Left ventricle myocardium inferior (tissue), 1 donor: ENCODE measurements around the gene NMT1. TPM values are rescaled to one million over a fixed set of nuclear protein-coding genes. Genes with fewer than 3 reads are reported as not detected.
"Not testable (repeated sequence)": the region's sequence is repeated elsewhere in the genome, so short reads cannot be mapped to it uniquely, and the experiment has no call there.

Experiments used
- DNase-seq: peaks from one replicate; pipeline ENCODE4 v3.0.0-alpha.2; 2020
- H3K27ac ChIP-seq: fragments of 200-600 bp; replicated peaks from 2 replicates; pipeline ENCODE4 v1.8.0; 2021
- H3K27me3 ChIP-seq: fragments of 200-600 bp; 2 replicates; pipeline ENCODE4 v1.8.0; 2021; ENCODE audit warnings: low read depth
- H3K36me3 ChIP-seq: fragments of 200-600 bp; 2 replicates; pipeline ENCODE4 v1.8.0; 2021
- H3K4me1 ChIP-seq: fragments of 200-600 bp; 2 replicates; pipeline ENCODE4 v1.8.0; 2021
- H3K4me3 ChIP-seq: fragments of 200-600 bp; 2 replicates; pipeline ENCODE4 v1.8.0; 2021; ENCODE audit warnings: mild to moderate bottlenecking, moderate library complexity
- H3K9me3 ChIP-seq: fragments of 200-600 bp; replicated peaks from 2 replicates; pipeline ENCODE4 v1.8.0; 2021
- CTCF ChIP-seq: fragments of 200-600 bp; IDR thresholded peaks from 2 replicates; pipeline ENCODE4 v1.8.0; 2021; ENCODE audit warnings: antibody characterized with exemption, mild to moderate bottlenecking, borderline replicate concordance
- intact Hi-C: fragments of 100-400 bp; cut with micrococcal nuclease; formaldehyde crosslinking; loops from one replicate; pipeline ENCODE4 v1.11.0; 2022
- total RNA-seq: library from RNA; stranded (reverse); fragmentation: NEBNext Ultra II Directional; extraction: Animal tissue kit (Norgen Biotek cat#: 25700); gene quantifications from one replicate; pipeline ENCODE4 v1.2.1, GENCODE V29; 2021
- donor health status: DM: no; HTN: yes; CAD: no; lungs with severe emphysema.

Gene NMT1
- total RNA-seq, 1 donor from 2014 or later = 86.0 TPM

- intact Hi-C loops = no loop called here
- DNase-seq = no peak
Measured at GRCh38 chr17:45050481-45051059, 10.5 kb upstream of the NMT1 start.

DNA sequence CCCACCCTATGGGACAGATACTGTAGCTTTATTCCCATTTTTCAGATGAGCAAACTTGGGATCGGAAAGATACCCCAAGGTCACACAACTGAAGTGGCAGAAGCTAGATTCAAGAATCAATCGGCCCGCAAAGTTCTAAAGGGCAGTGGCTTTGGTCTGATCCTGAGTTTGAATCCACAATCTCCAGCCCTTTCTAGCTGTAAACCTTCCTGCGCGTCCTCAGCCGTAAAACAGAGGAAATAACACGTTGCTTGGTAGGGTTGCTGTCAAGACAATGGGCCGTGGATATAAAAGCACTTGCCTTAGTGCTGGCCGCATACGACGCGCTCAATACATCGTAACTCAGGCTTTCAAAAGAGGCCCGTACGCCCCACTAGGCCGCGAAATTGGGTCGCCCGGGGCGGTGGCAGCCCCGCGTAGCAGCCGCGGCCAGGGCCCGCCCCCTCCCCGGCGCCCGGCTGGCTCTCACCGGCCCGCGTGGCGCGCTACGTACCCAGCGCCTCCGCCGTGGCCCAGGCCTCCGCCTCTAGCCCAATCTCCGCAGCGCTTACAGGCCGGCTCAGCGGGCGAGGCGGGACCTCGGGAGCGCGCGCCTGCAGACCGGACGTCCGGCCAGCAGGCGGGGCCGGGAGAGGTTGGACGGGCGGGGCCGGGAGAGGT lies 9.9 kb upstream of the NMT1 start, which contains the start of gene DCAKD:
TSS of gene DCAKD (minus strand) at position 573 of the 660 bp plus-strand sequence. CDS start 16,747 bp downstream, outside the sequence.
- peak; percentile 22 for TF ChIP-seq CTCF
- Histone ChIP-seq H3K4me3 (peak within 1 kb of the TSS; percentile 77), H3K27ac (peak within 1 kb of the TSS; percentile 94), H3K36me3 (no peaks in the 10 kb centered on the region), H3K4me1 (peaks cover 21% of the 10 kb centered on the region), H3K9me3 (no peaks in the 10 kb centered on the region), H3K27me3 (no peaks in the 10 kb centered on the region)
- intact Hi-C loops = no loop called here
- DNase-seq = peak; percentile 96

More at GRCh38 chr17:45050481-45051059, 10.5 kb upstream of the NMT1 start:
- Histone ChIP-seq H3K27ac (peak overlapping the region; percentile 94), H3K4me1 (peaks cover 24% of the 10 kb centered on the region), H3K36me3 (no peaks in the 10 kb centered on the region), H3K27me3 (no peaks in the 10 kb centered on the region), H3K9me3 (no peaks in the 10 kb centered on the region), H3K4me3 (peak overlapping the region; percentile 77)
- no peak for TF ChIP-seq CTCF

DNA sequence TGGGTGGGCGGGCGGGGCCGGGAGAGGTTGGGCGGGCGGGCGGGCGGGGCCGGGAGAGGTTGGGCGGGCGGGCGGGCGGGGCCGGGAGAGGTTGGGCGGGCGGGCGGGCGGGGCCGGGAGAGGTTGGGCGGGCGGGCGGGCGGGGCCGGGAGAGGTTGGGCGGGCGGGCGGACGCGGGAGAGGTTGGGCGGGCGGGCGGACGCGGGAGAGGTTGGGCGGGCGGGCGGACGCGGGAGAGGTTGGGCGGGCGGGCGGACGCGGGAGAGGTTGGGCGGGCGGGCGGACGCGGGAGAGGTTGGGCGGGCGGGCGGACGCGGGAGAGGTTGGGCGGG lies 9.4 kb upstream of the NMT1 start:
- H3K4me1 ChIP-seq = peaks cover 21% of the 10 kb centered on the region
- intact Hi-C loops, H3K36me3 ChIP-seq, H3K27me3 ChIP-seq, H3K9me3 ChIP-seq, DNase-seq: not testable (repeated sequence)
- H3K27ac ChIP-seq = peak overlapping the region; percentile 94
- peak overlapping the region; percentile 77 for H3K4me3 ChIP-seq

DNA sequence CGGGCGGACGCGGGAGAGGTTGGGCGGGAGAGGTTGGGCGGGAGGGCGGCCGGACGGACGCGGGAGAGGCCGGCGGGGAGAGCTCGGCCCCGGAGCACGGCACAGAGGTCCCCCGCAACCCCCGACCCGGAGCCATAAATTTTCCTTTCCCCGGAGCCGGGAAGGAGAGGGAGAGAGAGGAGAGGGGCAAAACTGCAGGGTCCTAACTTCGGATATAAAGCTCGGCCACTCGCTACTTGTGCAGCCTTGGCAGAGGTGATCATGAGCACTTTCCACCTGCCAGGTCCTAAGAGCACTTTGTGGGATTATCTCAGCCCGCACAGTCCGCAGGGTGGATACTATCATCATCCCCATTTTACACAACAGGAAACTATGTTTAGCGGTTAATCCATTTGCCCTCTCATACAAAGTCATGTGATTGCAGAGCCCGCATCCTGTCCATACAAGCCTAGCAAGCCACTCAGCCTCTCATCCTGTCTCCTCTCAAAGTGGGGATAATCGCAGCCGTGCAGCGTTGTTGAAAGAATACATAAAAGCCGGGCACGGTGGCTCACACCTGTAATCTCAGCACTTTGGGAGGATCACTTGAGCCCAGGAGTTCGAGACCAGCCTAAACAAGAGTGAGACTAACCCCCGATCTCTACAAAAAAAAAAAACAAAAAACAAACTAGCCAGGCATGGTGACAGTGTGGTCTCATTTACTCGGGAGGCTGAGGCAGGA lies 8.9 kb upstream of the NMT1 start:
- Histone ChIP-seq H3K36me3 (no peaks in the 10 kb centered on the region), H3K27ac (peak overlapping the region; percentile 94), H3K4me1 (peaks cover 21% of the 10 kb centered on the region), H3K4me3 (peak overlapping the region; percentile 77), H3K9me3 (no peaks in the 10 kb centered on the region), H3K27me3 (no peaks in the 10 kb centered on the region)
- TF ChIP-seq CTCF = no peak
- DNase-seq = no peak
- intact Hi-C loops = no loop called here

DNA sequence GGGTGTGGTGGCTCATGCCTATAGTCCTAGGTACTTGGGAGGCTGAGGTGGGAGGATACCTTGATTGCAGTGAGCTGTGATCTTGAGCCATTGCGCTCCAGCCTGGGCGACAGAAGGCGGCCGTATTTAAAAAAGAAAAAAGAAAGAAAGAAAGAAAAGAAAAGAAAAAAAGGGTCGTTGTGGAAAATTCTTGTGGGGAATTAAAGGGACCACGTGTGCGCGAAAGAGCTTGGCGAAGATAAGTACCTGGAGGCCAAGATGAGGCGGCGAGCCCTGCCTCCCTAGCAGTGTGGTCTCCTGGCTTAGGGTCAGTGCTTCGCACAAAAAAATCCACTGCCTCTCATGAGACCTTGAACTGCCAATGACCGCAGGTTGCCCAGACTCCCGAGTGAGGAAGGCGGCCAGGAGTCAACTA lies 728 bp upstream of the NMT1 start:
- H3K4me1 ChIP-seq = peaks cover 61% of the 10 kb centered on the region
- H3K36me3 ChIP-seq = no peaks in the 10 kb centered on the region
- intact Hi-C loops = no loop called here
- no peak for TF ChIP-seq CTCF
- peak overlapping the region; percentile 94 for H3K27ac ChIP-seq
- peak overlapping the region; percentile 81 for H3K4me3 ChIP-seq
- H3K27me3 ChIP-seq = no peaks in the 10 kb centered on the region
- no peak for DNase-seq
- no peaks in the 10 kb centered on the region for H3K9me3 ChIP-seq
